ENCODE data around the gene ADAM23.

DNA sequence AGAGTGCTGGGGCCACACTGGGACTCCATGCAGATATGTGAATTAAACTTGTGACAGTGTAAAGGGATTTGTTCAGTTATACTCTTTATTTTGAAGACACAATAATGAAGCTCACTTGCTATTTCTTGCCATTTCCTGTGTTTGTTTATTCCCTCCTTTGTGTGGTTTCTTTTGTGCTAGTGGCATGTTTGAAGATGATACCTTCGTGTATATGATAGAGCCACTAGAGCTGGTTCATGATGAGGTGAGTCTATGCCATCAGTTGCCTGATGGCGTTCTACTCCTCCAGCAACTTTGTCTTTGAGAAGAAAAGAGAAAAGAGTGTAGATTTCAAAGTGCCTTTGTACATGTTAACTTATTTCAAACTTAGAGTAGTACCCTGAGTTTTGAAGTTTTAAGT lies 99.7 kb downstream of the ADAM23 start:
- TF ChIP-seq CTCF (IDR thresholded peaks at IDR 0.05) (no peak), POLR2AphosphoS5 (IDR thresholded peaks at IDR 0.05) (no peak), EP300 (IDR thresholded peaks at IDR 0.05) (no peak)

Data from upper lobe of left lung (tissue), 4 donors.